ENCODE measurements around the gene C15orf39.

Gene C15orf39

GRCh38 chr15:75176396-75176761 is 25.3 kb upstream of the C15orf39 start:
- Histone ChIP-seq H3K4me1 (ENCODE audit: low read depth, poor library complexity, severe bottlenecking) (peaks cover 31% of the 10 kb centered on the region), H3K27ac (no peak overlapping the region), H3K36me3 (ENCODE audit: insufficient read depth) (no peaks in the 10 kb centered on the region), H2AFZ (ENCODE audit: low read depth) (no peak overlapping the region), H4K20me1 (ENCODE audit: insufficient read depth) (no peaks in the 10 kb centered on the region), H3K4me3 (IDR thresholded peaks at IDR 0.05; ENCODE audit: insufficient read depth, low read depth, low read length) (no peak overlapping the region), H3K27me3 (ENCODE audit: insufficient read depth, low read depth) (no peaks in the 10 kb centered on the region), H3K79me2 (ENCODE audit: insufficient read depth, low read depth) (no peaks in the 10 kb centered on the region), H3K9ac (no peak overlapping the region), H3K4me2 (no peak overlapping the region)
- TF ChIP-seq CTCF (conservative IDR thresholded peaks at IDR 0.05; ENCODE audit: low read depth, low read length), result no peak

GRCh38 chr15:75177360-75178071 is 24.2 kb upstream of the C15orf39 start:
- no peaks in the 10 kb centered on the region for H3K27me3 ChIP-seq (ENCODE audit: insufficient read depth, low read depth)
- H3K4me2 ChIP-seq, result no peak overlapping the region
- H2AFZ ChIP-seq (ENCODE audit: low read depth), result no peak overlapping the region
- H3K36me3 ChIP-seq (ENCODE audit: insufficient read depth), result no peaks in the 10 kb centered on the region
- H4K20me1 ChIP-seq (ENCODE audit: insufficient read depth), result no peaks in the 10 kb centered on the region
- H3K27ac ChIP-seq, result no peak overlapping the region
- no peaks in the 10 kb centered on the region for H3K79me2 ChIP-seq (ENCODE audit: insufficient read depth, low read depth)
- no peak for TF ChIP-seq CTCF (conservative IDR thresholded peaks at IDR 0.05; ENCODE audit: low read depth, low read length)
- H3K9ac ChIP-seq, result no peak overlapping the region
- H3K4me3 ChIP-seq (IDR thresholded peaks at IDR 0.05; ENCODE audit: insufficient read depth, low read depth, low read length), result no peak overlapping the region
- H3K4me1 ChIP-seq (ENCODE audit: low read depth, poor library complexity, severe bottlenecking), result peaks cover 21% of the 10 kb centered on the region

- Histone ChIP-seq H3K27me3 (ENCODE audit: insufficient read depth, low read depth) (no peaks in the 10 kb centered on the region), H4K20me1 (ENCODE audit: insufficient read depth) (no peaks in the 10 kb centered on the region), H3K36me3 (ENCODE audit: insufficient read depth) (no peaks in the 10 kb centered on the region), H3K4me3 (IDR thresholded peaks at IDR 0.05; ENCODE audit: insufficient read depth, low read depth, low read length) (no peak overlapping the region), H2AFZ (ENCODE audit: low read depth) (no peak overlapping the region), H3K4me2 (no peak overlapping the region), H3K79me2 (ENCODE audit: insufficient read depth, low read depth) (no peaks in the 10 kb centered on the region), H3K27ac (no peak overlapping the region), H3K9ac (no peak overlapping the region), H3K4me1 (ENCODE audit: low read depth, poor library complexity, severe bottlenecking) (peaks cover 16% of the 10 kb centered on the region)
- no peak for TF ChIP-seq CTCF (conservative IDR thresholded peaks at IDR 0.05; ENCODE audit: low read depth, low read length)
Observed at GRCh38 chr15:75178171-75178937, 23.3 kb upstream of the C15orf39 start.

GRCh38 chr15:75178938-75179745 is 22.5 kb upstream of the C15orf39 start:
- no peak overlapping the region for H3K4me3 ChIP-seq (IDR thresholded peaks at IDR 0.05; ENCODE audit: insufficient read depth, low read depth, low read length)
- H3K79me2 ChIP-seq (ENCODE audit: insufficient read depth, low read depth), result no peaks in the 10 kb centered on the region
- H2AFZ ChIP-seq (ENCODE audit: low read depth), result no peak overlapping the region
- peaks cover 16% of the 10 kb centered on the region for H3K4me1 ChIP-seq (ENCODE audit: low read depth, poor library complexity, severe bottlenecking)
- no peak overlapping the region for H3K9ac ChIP-seq
- no peak overlapping the region for H3K4me2 ChIP-seq
- H3K27me3 ChIP-seq (ENCODE audit: insufficient read depth, low read depth), result no peaks in the 10 kb centered on the region
- no peak overlapping the region for H3K27ac ChIP-seq
- no peaks in the 10 kb centered on the region for H4K20me1 ChIP-seq (ENCODE audit: insufficient read depth)
- no peaks in the 10 kb centered on the region for H3K36me3 ChIP-seq (ENCODE audit: insufficient read depth)
- no peak for TF ChIP-seq CTCF (conservative IDR thresholded peaks at IDR 0.05; ENCODE audit: low read depth, low read length)

All from KMS-11 (cell line).